ENCODE data around the gene TIMD4. TPM values are rescaled to one million over a fixed set of nuclear protein-coding genes. Genes with fewer than 3 reads are reported as not detected.

The TIMD4 gene
- total RNA-seq, 1 experiment from 2014 or later = not detected

DNA sequence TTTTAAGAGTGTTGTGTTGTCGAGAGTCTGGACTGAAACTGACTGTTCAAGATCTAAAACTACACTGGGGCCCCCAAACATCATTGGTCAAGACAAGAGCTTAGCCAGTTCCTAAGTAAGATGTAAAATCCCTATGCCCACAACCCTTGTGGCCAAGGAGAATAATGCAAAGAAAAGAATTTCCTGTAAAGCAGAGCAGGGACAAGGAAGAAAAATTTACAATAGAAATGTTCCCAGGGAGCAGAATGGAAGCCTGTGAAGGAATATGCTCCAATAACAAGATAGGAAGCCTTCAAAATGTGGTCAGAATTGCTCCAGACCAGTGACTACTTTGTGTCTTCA lies 92.6 kb downstream of the TIMD4 start:
- no peaks in the 10 kb centered on the region for H3K23me2 ChIP-seq (ENCODE audit: insufficient read length, low read depth, low read length, poor library complexity, severe bottlenecking)
- no peaks in the 10 kb centered on the region for H3K27me3 Mint-ChIP-seq (ENCODE audit: low read depth)
- no peak overlapping the region for H3K56ac ChIP-seq (ENCODE audit: insufficient read length, low read depth, low read length)
- H3K27ac ChIP-seq (ENCODE audit: insufficient read length, low read depth, low read length) = no peak overlapping the region
- DNase-seq = no peak
- no CpG with 5 or more reads among the region's 1 CpG for WGBS (ENCODE audit: extremely low coverage, insufficient read length, low lambda C conversion rate)
- H3K9me3 Mint-ChIP-seq = peaks cover 0 to 5% of the 10 kb centered on the region in 2 experiments; a peak in 3 of 5 replicates
- TF ChIP-seq CTCF (conservative IDR thresholded peaks at IDR 0.05) = peak; percentile 44
- H3K4me1 ChIP-seq (ENCODE audit: insufficient read depth, low read length) = no peaks in the 10 kb centered on the region
- H3K9me3 ChIP-seq (ENCODE audit: control insufficient read depth, low read depth, low read length) = no peaks in the 10 kb centered on the region
- H2BK12ac ChIP-seq (ENCODE audit: insufficient read length, low read depth, low read length) = no peak overlapping the region
- H2BK20ac ChIP-seq (ENCODE audit: low read depth, low read length, poor library complexity, severe bottlenecking) = no peak overlapping the region
- H3K23ac ChIP-seq (ENCODE audit: insufficient read length, low read depth, low read length) = no peak overlapping the region
- H2BK5ac ChIP-seq (ENCODE audit: insufficient read length, low read length) = no peak overlapping the region
- H2BK15ac ChIP-seq (ENCODE audit: low read depth, low read length) = no peak overlapping the region
- no peak overlapping the region for H3K4me2 ChIP-seq (ENCODE audit: insufficient read depth, insufficient read length, low read length)
- no peak overlapping the region for H3K4me3 Mint-ChIP-seq
- no peak overlapping the region for H3K18ac ChIP-seq (ENCODE audit: insufficient read length, low read depth, low read length)
- H3K27me3 ChIP-seq (ENCODE audit: insufficient read depth, low read length) = no peaks in the 10 kb centered on the region
- H3K9ac ChIP-seq (ENCODE audit: extremely low read depth, insufficient read length, low read length) = no peak overlapping the region
- H3K27ac Mint-ChIP-seq = no peak overlapping the region
- H3K4ac ChIP-seq (ENCODE audit: low read depth, low read length) = no peak overlapping the region
- no peaks in the 10 kb centered on the region for H3K79me2 ChIP-seq (ENCODE audit: insufficient read depth, low read length)
- H4K91ac ChIP-seq (ENCODE audit: insufficient read length, low read depth, low read length) = no peak overlapping the region
- no peaks in the 10 kb centered on the region for H3K4me1 Mint-ChIP-seq
- H3K79me1 ChIP-seq (ENCODE audit: insufficient read depth, low read depth, low read length, poor library complexity, severe bottlenecking) = no peaks in the 10 kb centered on the region
- no peak overlapping the region for H2AK5ac ChIP-seq (ENCODE audit: insufficient read length, low read length)
- H4K20me1 ChIP-seq (ENCODE audit: control insufficient read depth, insufficient read depth, insufficient read length) = no peaks in the 10 kb centered on the region
- H2AFZ ChIP-seq (ENCODE audit: low read length) = no peak overlapping the region
- H4K5ac ChIP-seq (ENCODE audit: insufficient read length, low read depth, low read length) = no peak overlapping the region
- no peak overlapping the region for H3T11ph ChIP-seq (ENCODE audit: low read length)
- no peak overlapping the region for H3K14ac ChIP-seq (ENCODE audit: insufficient read depth, low read length)
- H2BK120ac ChIP-seq (ENCODE audit: low read depth, low read length, poor library complexity, severe bottlenecking) = no peak overlapping the region
- no peaks in the 10 kb centered on the region; a peak in 2 of 7 replicates for H3K36me3 Mint-ChIP-seq (ENCODE audit: insufficient read depth in 1 of 3, low read depth in 3 of 3)
- H4K8ac ChIP-seq (replicated peaks; ENCODE audit: insufficient read length, low read depth, low read length) = no peak overlapping the region

Other genes starting within 250 kb of the TIMD4 start
- gene PPP1R2B, start 112.9 kb downstream of the TIMD4 start, total RNA-seq (2021) = not detected in 2 replicates
- not detected in 2 replicates for gene HAVCR1, start 95.9 kb upstream of the TIMD4 start, total RNA-seq (2021)
- not detected in 2 replicates for gene HAVCR2, start 145.8 kb upstream of the TIMD4 start, total RNA-seq (2021)
- gene MED7, start 179.6 kb upstream of the TIMD4 start, total RNA-seq (2021) = 10.7 and 10.8 TPM in 2 replicates
- not detected in 2 replicates for gene GARIN3, start 203.0 kb upstream of the TIMD4 start, total RNA-seq (2021)
- gene ITK, start 217.6 kb upstream of the TIMD4 start, total RNA-seq (2021) = 0.22 TPM in 2 replicates

Measured in H9 (cell line).